Parathyroid adenoma (tissue), 2 donors: ENCODE data around the gene MUC4.
"Not testable (repeated sequence)": the region's sequence is repeated elsewhere in the genome, so short reads cannot be mapped to it uniquely, and the experiment has no call there.

ENCODE experiments used
- H2AFZ ChIP-seq: fragments of 300-600 bp; sonication (generic); one replicate; pipeline ENCODE4 v1.7.0; 2017; ENCODE audit warnings: antibody characterized with exemption, mild to moderate bottlenecking
- H3K27ac ChIP-seq: fragments of 300-600 bp; sonication (generic); one replicate; pipeline ENCODE4 v1.7.0; 2017
- H3K27me3 ChIP-seq: fragments of 300-600 bp; sonication (generic); one replicate; pipeline ENCODE4 v1.7.0; 2017; ENCODE audit warnings: low read length; ENCODE audit not compliant: control insufficient read depth, insufficient read depth
- H3K36me3 ChIP-seq: fragments of 300-600 bp; sonication (generic); one replicate; pipeline ENCODE4 v1.7.0; 2017; ENCODE audit warnings: low read length; ENCODE audit not compliant: control insufficient read depth, insufficient read depth
- H3K4me1 ChIP-seq: fragments of 300-600 bp; sonication (generic); one replicate; pipeline ENCODE4 v1.7.0; 2017; ENCODE audit warnings: control low read depth
- H3K4me2 ChIP-seq: fragments of 300-600 bp; sonication (generic); one replicate; pipeline ENCODE4 v1.7.0; 2017; ENCODE audit warnings: low read length
- H3K4me3 ChIP-seq: fragments of 300-600 bp; sonication (generic); one replicate; pipeline ENCODE4 v1.7.0; 2017; ENCODE audit warnings: low read depth, low read length
- H3K79me2 ChIP-seq: fragments of 300-600 bp; sonication (generic); one replicate; pipeline ENCODE4 v1.7.0; 2017; ENCODE audit warnings: control low read depth
- H3K9ac ChIP-seq: fragments of 300-600 bp; sonication (generic); one replicate; pipeline ENCODE4 v1.7.0; 2017; ENCODE audit warnings: mild to moderate bottlenecking
- H3K9me3 ChIP-seq: fragments of 300-600 bp; sonication (generic); one replicate; pipeline ENCODE4 v1.7.0; 2017; ENCODE audit warnings: low read length; ENCODE audit not compliant: control insufficient read depth
- CTCF ChIP-seq: fragments of 300-600 bp; sonication (generic); IDR thresholded peaks from one replicate; pipeline ENCODE4 v1.7.0; 2017; ENCODE audit warnings: antibody characterized with exemption, mild to moderate bottlenecking
- donor health status: primary hyperparathyroidism.

MUC4 gene

GRCh38 chr3:195715134-195715533 lies 96.6 kb downstream of the MUC4 start:
- H3K36me3 ChIP-seq: no peaks in the 10 kb centered on the region
- H3K27ac ChIP-seq: no peak overlapping the region
- peaks cover 3% of the 10 kb centered on the region for H3K79me2 ChIP-seq
- no peak for TF ChIP-seq CTCF
- no peaks in the 10 kb centered on the region for H3K27me3 ChIP-seq
- H3K4me1 ChIP-seq: no peaks in the 10 kb centered on the region
- H3K9ac ChIP-seq: no peak overlapping the region
- no peak overlapping the region for H3K4me2 ChIP-seq
- H3K4me3 ChIP-seq: no peak overlapping the region
- no peaks in the 10 kb centered on the region for H3K9me3 ChIP-seq
- no peak overlapping the region for H2AFZ ChIP-seq

- Histone ChIP-seq H3K4me3 (no peak overlapping the region), H3K79me2 (peaks cover 3% of the 10 kb centered on the region), H3K9me3 (no peaks in the 10 kb centered on the region), H3K27me3 (no peaks in the 10 kb centered on the region), H3K9ac (no peak overlapping the region), H3K4me1 (no peaks in the 10 kb centered on the region), H3K36me3 (no peaks in the 10 kb centered on the region), H2AFZ (no peak overlapping the region), H3K4me2 (no peak overlapping the region), H3K27ac (no peak overlapping the region)
- TF ChIP-seq CTCF: no peak
Observed at GRCh38 chr3:195714380-195715011, 97.2 kb downstream of the MUC4 start.

GRCh38 chr3:195713150-195713549 lies 98.6 kb downstream of the MUC4 start:
- not testable (repeated sequence) for H3K9ac ChIP-seq, H3K9me3 ChIP-seq, H2AFZ ChIP-seq, H3K4me2 ChIP-seq, H3K36me3 ChIP-seq, H3K27ac ChIP-seq, H3K4me1 ChIP-seq, H3K4me3 ChIP-seq, H3K79me2 ChIP-seq, H3K27me3 ChIP-seq

GRCh38 chr3:195712535-195712910 lies 99.2 kb downstream of the MUC4 start:
- H3K27me3 ChIP-seq, H3K27ac ChIP-seq, H3K36me3 ChIP-seq, H3K4me1 ChIP-seq, H3K9me3 ChIP-seq, H3K79me2 ChIP-seq, H3K4me3 ChIP-seq, H3K4me2 ChIP-seq, H3K9ac ChIP-seq, H2AFZ ChIP-seq: not testable (repeated sequence)

GRCh38 chr3:195711813-195712534 lies 99.8 kb downstream of the MUC4 start:
- peaks cover 3% of the 10 kb centered on the region for H3K79me2 ChIP-seq
- no peaks in the 10 kb centered on the region for H3K36me3 ChIP-seq
- H3K9ac ChIP-seq: no peak overlapping the region
- H3K9me3 ChIP-seq: no peaks in the 10 kb centered on the region
- H3K4me1 ChIP-seq: no peaks in the 10 kb centered on the region
- no peak overlapping the region for H3K27ac ChIP-seq
- no peaks in the 10 kb centered on the region for H3K27me3 ChIP-seq
- H2AFZ ChIP-seq: no peak overlapping the region
- no peak overlapping the region for H3K4me3 ChIP-seq
- H3K4me2 ChIP-seq: no peak overlapping the region
- TF ChIP-seq CTCF: no peak

- H2AFZ ChIP-seq, H3K27me3 ChIP-seq, H3K4me3 ChIP-seq, H3K36me3 ChIP-seq, H3K79me2 ChIP-seq, H3K4me1 ChIP-seq, H3K9ac ChIP-seq, H3K4me2 ChIP-seq, H3K27ac ChIP-seq, H3K9me3 ChIP-seq: not testable (repeated sequence)
Observed at GRCh38 chr3:195711091-195711812, 100.5 kb downstream of the MUC4 start.

GRCh38 chr3:195710126-195710905 lies 101.4 kb downstream of the MUC4 start:
- H3K27ac ChIP-seq, H2AFZ ChIP-seq, H3K27me3 ChIP-seq, H3K9me3 ChIP-seq, H3K4me3 ChIP-seq, H3K79me2 ChIP-seq, H3K36me3 ChIP-seq, H3K9ac ChIP-seq, H3K4me1 ChIP-seq, H3K4me2 ChIP-seq: not testable (repeated sequence)
